Esophagus muscularis mucosa (tissue), 3 donors: ENCODE measurements around the gene WFDC1.

Experiments used
- POLR2A ChIP-seq: fragments of 450-650 bp; IDR thresholded peaks from one replicate; pipeline ENCODE4 v1.6.1; 2017; ENCODE audit warnings: antibody characterized with exemption, moderate library complexity, mild to moderate bottlenecking, low read depth
- TF ChIP-seq, protein P1 (sequence below), 3 experiments: fragments of 200-600 bp in 2 of 3; fragments of 450-650 bp in 1 of 3; sonication (generic) in 2 of 3; IDR thresholded peaks; one replicate each; pipeline ENCODE4 v1.5.1; 2017 to 2019; ENCODE audit warnings: antibody characterized with exemption in 3 of 3, mild to moderate bottlenecking in 2 of 3, moderate library complexity in 1 of 3

DNA sequence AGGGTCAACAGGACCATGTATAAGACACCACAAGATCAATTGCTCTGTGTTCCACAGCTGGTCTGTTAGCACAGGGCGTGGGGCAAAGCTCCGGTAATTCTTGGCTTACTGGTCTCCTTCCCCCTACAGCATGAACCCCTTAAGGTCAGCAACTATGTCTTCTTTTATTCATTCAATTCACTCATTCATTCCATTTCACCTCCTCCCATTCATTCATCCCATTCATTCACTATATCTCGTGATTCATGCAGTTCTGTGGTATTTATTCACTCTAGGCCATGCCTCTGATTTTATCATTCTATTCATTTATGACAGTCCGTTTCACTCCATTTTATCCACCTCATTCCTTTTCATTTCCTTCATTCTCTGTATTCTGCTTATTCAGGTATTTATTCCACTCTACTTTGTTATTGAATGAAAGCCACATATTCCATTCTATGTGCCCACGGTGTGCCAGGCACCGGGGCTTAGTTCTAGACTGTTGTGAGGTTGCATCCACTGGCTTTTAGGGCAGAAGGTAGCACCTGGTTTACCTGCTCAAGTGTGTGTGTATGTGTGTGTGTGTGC, 19.0 kb upstream of the WFDC1 start:
- TF ChIP-seq, protein P1, sequence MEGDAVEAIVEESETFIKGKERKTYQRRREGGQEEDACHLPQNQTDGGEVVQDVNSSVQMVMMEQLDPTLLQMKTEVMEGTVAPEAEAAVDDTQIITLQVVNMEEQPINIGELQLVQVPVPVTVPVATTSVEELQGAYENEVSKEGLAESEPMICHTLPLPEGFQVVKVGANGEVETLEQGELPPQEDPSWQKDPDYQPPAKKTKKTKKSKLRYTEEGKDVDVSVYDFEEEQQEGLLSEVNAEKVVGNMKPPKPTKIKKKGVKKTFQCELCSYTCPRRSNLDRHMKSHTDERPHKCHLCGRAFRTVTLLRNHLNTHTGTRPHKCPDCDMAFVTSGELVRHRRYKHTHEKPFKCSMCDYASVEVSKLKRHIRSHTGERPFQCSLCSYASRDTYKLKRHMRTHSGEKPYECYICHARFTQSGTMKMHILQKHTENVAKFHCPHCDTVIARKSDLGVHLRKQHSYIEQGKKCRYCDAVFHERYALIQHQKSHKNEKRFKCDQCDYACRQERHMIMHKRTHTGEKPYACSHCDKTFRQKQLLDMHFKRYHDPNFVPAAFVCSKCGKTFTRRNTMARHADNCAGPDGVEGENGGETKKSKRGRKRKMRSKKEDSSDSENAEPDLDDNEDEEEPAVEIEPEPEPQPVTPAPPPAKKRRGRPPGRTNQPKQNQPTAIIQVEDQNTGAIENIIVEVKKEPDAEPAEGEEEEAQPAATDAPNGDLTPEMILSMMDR (IDR thresholded peaks at IDR 0.05) = no peak
- TF ChIP-seq POLR2A = no peak
